Caki2 (cell line): Measurements from ENCODE around the gene AQP9. TPM values are rescaled to one million over a fixed set of nuclear protein-coding genes. Genes with fewer than 3 reads are reported as not detected.
"Not testable (repeated sequence)": the region's sequence is repeated elsewhere in the genome, so short reads cannot be mapped to it uniquely, and the experiment has no call there.

ENCODE experiments used
- DNase-seq: peaks from one replicate; pipeline ENCODE4 v3.0.0-alpha.2; 2015; ENCODE audit warnings: low read depth
- in situ Hi-C: cut with HindIII; loops from 2 replicates; pipeline ENCODE4 v1.10.0; 2016; ENCODE audit warnings: low sequenced_read_pairs, low pct_unique_long_range_greater_than_20kb, mixed read lengths
- total RNA-seq: library from RNA; depleted of rRNA; stranded (reverse); fragments of >200 nt; shearing (Covaris generic); gene quantifications from 2 replicates; pipeline ENCODE4 v1.2.3, GENCODE V29; 2014; ENCODE audit warnings: low replicate concordance; rRNA removed

The AQP9 gene, protein sequence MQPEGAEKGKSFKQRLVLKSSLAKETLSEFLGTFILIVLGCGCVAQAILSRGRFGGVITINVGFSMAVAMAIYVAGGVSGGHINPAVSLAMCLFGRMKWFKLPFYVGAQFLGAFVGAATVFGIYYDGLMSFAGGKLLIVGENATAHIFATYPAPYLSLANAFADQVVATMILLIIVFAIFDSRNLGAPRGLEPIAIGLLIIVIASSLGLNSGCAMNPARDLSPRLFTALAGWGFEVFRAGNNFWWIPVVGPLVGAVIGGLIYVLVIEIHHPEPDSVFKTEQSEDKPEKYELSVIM
- not detected in 2 replicates for total RNA-seq

DNA sequence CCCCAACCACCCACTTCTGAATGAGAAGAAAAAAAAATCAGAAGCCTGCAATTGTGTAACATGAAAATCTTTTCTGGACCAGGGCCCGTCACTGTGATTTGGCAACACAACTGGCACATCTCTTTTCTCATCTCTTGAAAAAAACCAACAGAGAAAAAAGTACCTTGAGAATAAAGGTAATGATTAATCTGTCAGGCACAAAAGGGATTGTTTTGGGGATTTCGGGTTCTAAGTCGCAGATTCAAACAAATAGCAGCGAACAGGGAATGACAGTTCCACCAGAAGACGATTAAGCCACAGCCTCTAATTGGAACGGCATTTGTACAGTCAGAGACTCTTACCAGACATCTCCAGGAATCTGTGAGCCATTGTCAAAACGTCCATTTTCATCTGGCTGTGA lies at the start of gene AQP9:
Gene AQP9, plus strand, starts transcription at position 276 of the 400 bp plus-strand sequence. CDS start 185 bp downstream, outside the sequence.
- no peak for DNase-seq
- in situ Hi-C loops = no loop called here

DNA sequence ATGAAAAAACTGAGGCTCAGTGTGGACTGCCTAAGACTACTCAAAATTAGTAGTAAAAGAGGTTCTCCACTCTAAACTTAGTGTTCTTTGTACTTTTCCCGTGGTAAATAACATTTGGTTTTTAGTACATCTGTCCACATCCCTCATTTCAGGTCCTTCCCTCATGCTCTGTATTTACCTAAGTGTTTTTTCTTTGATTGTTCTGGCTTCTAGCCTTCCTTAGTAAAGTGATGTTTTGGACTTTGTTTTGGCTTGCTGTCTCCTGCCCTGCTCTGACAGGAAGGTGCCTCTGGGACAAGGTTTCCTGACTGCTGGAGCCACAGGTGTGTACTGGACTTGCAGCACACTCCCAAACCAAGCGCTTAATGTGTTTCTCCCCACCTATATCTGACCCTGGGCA lies 42.8 kb upstream of the AQP9 start:
- no peak for DNase-seq
- in situ Hi-C loops = no loop called here

DNA sequence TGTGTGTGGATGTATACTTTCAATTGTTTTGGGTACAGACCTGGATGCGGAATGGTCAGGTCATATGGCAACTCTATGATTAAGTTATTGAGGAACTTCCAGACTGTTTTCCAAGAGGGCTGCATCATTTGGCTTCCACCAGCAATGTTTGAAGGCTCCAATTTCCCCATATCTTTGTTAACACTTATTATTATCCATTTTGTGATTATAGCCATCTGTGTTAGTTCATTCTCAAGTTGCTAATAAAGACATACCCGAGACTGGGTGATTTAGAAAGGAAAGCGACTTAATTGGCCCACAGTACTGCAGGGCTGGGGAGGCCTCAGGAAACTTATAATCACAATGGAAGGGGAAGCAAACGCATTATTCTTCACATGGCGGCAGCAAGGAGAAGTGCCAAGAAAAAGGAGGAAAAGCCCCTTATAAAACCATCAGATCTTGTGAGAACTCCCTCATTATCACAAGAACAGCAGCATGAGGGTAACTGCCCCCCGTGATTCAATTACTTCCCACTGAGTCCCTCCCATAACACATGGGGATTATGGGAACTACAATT lies 41.6 kb upstream of the AQP9 start:
- no peak for DNase-seq
- in situ Hi-C loops = no loop called here

DNA sequence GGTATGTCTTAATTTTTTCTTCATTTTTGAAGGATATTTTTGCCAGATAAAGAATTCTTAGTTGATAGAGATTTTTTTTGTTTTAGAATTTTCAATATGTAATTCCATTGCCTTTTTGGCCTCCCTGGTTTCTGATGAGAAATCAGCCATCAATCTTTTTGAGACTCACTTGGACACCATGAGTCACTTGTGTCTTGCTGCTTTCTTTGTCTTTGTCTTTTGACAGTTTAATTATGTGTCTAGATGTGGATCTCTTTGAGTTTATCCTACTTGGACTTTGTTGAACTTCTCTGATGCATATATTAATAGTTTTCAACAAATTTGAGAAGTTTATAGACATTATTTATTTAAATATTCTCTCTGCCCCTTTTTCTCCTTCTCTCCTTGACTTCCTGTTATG lies 34.7 kb upstream of the AQP9 start:
- in situ Hi-C loops = no loop called here
- DNase-seq = no peak

DNA sequence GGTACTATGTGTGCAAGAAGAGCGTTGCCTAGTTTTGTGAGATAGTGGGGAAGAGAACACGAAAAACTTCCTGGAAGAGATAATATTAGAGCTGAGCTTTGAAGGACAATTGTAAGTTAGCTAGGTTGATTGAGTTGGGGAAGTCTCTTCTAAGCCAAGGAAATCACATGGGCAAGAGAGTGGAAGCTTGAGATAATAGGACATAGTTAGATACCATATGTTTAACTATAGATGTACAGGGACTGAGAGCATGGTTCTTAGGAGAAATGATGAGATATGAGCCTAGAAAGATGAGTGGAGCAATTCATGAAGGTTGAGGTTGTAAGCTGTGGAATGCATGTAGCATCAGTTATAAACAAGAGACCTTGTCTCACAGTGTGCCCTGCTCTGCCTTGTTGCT lies 30.1 kb upstream of the AQP9 start:
- no peak for DNase-seq
- in situ Hi-C loops = no loop called here

DNA sequence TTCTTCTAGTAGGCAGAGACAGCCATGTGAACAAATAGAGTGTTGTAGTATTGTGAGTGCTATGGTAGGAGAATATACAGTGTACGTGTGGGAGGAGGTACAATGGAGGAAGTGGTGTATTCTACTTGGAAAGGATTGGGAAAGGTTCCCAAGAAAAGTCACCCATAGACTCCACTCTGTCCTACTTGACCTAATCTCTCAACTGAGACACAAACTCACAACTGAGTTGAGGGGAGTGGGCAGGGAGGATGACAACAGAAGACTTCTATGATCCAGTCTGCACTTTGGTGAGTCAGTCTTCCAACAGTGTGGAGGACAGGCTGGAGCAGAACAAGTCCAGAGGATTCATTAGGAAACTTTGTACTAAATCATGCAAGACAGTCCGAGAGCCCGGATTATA lies 28.8 kb upstream of the AQP9 start:
- in situ Hi-C loops = no loop called here

DNA sequence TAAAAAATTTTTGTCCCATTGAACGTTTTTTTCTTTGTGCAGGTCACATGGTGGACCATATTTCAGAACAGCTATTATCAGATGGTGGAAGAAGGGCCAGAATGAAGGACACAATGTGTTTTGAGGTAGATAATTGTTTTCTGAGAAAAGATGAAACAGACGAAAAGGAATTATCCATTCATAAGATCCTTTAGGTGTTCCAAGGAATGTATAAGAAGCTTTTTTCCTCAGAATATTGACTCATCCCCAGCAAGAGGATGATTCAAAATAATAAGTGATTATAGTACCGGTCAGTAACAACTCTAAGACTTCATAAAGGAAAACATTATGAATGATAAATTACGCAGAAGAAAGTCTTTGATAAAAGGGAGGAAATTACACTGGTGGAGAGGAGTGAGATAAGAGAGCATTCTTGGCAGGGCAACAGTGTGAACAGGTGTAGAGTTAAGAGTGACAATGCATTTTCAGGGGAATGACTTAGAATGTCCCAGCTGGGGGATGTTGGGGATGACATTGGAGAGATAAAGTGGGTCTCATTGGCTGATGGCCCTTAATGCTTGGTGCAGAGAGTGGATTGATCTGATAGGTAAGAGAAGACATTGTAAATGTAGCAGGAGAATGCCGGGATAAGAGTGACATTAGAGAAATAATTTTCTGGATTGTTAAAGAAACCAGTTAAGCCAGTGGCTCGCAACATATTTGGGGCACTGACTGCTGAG lies 27.0 kb upstream of the AQP9 start:
- in situ Hi-C loops = no loop called here

More for the DNA sequence above, 28.8 kb upstream of the AQP9 start:
- no peak for DNase-seq

DNA sequence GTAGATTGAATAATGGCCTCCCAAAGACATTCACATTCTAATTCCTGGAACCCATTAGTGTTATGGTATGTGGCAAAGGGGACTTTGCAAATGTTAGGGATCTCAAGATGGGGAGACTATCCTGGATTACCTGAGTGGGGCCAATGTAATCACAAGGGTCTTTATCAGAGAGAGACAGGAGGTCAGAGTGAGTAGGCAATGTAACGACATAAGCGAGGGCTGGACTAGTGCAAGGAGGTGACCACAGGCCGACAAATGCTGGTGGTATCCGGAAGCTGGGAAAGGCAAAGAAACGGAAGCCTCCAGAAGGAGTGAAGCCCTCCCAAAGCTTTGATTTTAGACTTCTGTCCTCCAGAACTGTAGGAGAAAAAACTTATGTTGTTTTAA lies 26.5 kb upstream of the AQP9 start:
- no peak for DNase-seq
- in situ Hi-C loops = no loop called here

More for the DNA sequence above, 27.0 kb upstream of the AQP9 start:
- no peak for DNase-seq

DNA sequence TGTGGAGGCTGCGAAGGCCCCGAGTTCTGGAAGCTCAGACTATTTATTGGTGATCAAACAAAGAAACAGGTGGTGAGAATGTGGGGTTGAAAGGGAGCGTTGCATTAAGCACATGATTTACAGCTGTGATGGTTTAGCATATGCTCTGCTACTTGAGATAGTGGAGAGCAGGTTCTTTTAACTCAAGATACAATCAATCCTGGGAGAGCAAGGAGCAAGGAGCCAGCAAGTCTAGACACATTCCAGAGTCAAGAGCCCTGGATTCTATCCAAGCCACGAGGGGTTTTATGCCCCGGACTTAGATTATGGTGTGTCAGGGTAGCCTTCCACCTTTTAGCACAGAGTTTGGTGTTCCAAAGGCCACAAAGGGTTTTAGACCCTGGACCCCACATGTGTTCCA lies 24.8 kb upstream of the AQP9 start:
- in situ Hi-C loops, DNase-seq: not testable (repeated sequence)

DNA sequence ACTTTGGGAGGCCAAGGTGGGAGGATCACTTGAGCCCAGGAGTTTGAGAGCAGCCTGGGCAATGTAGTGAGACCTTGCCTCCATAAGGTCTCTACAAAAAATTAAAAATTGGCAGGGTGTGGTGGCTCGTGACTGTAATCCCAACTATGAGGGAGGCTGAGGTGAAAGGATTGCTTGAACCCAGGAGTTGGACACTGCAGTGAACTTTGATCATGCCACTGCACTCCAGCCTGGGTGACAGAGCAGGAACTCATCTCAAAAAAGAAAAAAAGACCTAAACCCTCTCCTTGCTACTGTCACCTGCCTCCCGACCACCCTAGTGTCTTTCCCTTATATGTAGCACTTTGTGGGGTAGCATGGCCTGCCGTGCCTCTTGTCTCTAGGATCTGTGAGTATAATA lies 23.8 kb upstream of the AQP9 start:
- in situ Hi-C loops = no loop called here
- DNase-seq = no peak

DNA sequence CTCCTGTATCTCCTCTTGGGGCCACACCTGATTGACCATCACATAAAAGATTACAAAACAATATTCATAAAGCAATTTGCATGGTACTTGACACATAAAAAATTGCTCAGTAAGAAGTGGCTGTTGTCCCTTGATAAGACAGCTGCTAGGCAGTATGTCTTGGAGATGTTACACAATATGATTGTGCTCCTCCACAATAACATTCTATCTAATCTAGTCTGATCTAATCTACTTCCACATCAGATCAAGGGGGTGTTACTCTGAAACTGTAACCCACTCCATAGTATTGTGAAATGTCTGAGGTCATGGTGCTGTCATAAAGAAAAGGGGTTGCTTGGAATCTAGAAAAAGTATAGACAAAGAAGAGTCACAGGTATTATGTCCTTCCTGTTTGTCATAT lies 23.4 kb upstream of the AQP9 start:
- in situ Hi-C loops = no loop called here
- no peak for DNase-seq

DNA sequence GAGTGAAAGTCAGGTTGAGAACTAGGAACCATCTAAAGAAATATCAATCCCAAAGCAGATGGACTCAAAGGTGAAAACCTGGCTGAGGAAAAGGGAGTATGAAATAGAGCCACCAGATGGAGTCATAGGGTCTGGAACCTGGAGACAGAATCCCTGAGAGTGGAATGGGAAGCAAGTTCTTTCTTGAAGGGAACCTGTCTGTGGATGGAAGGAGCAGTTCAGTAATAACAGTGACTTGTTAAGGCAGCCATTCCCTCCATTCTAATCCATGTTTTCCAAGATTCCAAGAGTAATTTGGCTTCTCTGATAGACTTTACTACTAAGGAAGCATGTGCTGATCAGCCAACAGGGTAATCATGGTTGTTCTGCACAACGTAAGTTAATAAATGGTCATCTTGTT lies 22.5 kb upstream of the AQP9 start:
- DNase-seq = peak; percentile 14
- in situ Hi-C loops = no loop called here

DNA sequence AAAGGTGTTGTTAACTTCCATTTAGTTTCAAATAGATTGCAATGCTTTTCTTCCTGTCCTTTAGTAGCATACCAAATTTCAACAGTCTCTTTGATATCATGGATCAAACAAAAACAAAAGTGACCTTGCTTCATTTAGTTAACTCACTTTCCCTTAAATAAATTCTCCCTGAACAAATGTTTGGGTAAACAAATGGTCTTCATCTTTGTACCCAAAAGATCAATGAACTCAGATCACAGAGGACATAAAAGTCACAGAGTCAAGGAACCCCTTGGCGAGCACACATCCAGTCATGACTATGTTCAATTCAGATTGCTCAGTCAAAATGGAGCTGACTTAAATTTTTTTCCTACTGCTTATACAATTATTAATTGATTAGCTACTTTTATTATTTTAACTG lies 20.6 kb upstream of the AQP9 start:
- DNase-seq = no peak
- in situ Hi-C loops = no loop called here

DNA sequence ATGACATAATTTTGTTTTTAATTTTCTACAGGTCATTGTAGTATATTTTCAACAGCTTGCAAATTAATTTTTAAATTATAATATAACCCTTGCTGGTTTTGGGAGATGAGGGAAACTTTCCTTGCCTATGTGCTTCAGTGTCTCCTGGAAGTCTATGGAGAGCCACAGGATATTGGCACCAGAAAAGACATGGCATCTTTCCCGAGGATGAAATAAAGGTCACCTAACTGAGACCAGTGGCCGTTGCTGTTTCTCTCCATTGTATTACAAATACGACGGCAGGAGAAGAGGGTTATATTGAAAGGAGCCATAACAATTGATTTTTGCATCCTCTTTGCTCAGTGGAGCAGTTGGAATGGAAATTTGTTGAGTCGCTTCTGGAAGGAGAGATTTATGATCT lies 19.9 kb upstream of the AQP9 start:
- DNase-seq = no peak
- in situ Hi-C loops = no loop called here

DNA sequence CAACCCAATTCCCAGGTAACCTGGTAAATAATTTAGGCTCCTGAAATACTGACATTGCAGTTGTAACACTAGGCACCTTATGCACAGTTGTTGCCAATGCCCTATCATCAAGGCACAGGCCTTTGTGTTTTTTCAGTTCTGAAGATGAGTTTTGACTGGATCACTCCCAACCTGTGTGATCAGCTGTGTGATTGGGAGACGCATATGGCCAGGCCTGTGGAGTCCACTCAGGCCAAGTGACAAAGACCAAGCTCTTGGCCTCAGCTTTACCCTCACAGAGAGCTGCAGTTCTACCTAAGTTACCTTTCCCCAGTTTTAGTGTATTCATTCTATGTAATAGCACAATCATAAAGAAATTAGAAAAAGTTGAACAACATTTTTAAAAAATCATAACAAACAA lies 19.2 kb upstream of the AQP9 start:
- in situ Hi-C loops = no loop called here
- DNase-seq = no peak

DNA sequence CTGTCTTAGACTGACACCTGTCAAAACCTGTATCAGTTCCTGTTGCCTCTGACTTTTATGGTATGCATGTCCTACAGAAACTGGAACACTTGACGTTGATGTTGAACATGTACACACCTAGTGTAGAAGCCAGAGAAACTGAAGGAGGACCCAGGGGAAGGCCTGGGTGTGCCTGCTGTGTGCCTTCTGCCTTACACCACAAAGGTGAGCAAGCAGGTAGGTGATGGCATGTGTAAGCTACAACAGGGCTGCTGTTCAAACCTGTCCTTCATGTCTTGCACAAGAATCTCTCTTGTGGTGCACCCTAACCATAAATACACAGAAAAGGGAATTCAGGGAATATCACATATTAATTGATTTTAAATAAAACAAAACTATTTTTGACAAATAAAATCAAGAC lies 13.6 kb upstream of the AQP9 start:
- no peak for DNase-seq
- in situ Hi-C loops = no loop called here

DNA sequence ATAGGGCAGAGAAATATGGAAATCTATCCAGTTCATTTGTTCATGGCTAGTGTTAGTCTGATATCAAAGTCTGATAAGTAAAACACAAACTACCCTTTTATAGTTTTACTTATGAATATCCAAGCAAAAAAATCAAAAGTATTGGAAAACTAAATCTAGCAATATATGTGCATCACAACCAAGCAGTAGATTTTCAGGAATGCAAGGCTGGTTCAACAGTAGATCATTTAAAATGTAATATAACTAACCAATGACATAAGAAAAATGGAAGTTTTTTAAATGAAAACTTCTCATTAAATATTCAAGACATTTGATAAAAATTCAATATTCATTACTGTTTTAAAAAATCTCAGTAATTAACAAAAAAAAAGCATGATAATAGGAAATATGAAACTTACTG lies 12.8 kb upstream of the AQP9 start:
- DNase-seq = no peak
- in situ Hi-C loops = no loop called here

DNA sequence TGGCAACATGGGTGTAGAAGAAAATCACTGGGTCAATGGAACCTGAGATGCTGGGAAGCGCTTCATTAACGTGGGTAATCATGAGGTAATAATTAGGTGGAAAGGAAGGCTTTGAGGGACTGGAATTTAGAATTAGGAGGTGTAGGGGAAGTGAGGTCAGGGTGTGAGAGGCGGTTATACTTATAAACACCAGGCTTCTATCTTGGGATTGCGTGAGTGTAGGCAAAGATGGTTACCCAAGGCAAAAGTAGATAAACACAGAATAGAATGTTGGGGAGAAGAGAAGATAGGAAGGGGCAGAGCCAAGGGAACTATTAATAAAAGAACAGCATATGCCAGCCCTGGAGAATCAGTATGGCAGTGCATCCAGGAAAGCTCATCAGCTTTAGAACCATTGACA lies 3.3 kb upstream of the AQP9 start:
- no peak for DNase-seq
- in situ Hi-C loops = no loop called here

DNA sequence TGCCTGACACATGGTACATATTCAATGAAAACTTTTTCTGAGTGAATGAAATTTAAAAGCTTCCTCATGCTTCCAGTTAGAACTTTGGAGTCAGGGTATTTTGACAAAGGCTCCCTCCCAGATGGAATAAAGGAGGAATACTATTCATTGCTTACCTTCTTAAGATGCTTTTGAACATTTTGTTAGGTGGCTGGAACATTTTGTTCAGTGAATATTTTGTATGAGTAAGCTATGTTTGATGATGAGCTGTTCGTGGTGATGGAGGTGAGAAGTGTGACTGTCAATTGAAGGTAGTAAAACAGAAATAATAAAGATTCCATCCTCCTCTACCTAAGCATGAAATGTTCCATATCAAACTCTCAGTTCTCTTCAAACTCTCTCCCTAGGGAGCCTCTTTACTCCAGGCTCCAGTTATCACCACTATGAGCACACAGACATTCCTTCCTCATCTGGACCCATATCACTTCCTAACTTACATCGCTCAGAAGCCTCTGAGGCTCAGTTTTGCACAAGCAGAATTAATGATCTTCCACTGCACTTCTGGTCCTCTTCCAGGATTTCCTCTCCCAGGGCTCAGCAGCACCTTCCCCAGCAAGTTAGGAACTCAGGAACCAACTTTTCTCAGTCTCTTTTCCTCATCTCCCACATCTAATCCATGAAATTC lies 2.5 kb upstream of the AQP9 start:
- DNase-seq = no peak
- in situ Hi-C loops = no loop called here
